Choroid plexus epithelial cell (primary cell): ENCODE measurements around the gene RBM25.
A peak's percentile ranks its signal among the peaks of the same experiment; 100 is the strongest.

ENCODE experiments used
- DNase-seq: peaks from one replicate; pipeline ENCODE4 v3.0.0-alpha.2; 2010; ENCODE audit warnings: low read depth
- H3K4me3 ChIP-seq: 2 replicates; pipeline ENCODE4 v1.5.1; 2011; ENCODE audit warnings: low read depth, mild to moderate bottlenecking, control low read depth, low read length, moderate library complexity
- TF ChIP-seq, protein P1 (sequence below): conservative IDR thresholded peaks from 2 replicates; pipeline ENCODE4 v1.5.1; 2011; ENCODE audit warnings: low read depth, mild to moderate bottlenecking, control low read depth, inconsistent platforms, low read length, moderate library complexity

Gene RBM25

DNA sequence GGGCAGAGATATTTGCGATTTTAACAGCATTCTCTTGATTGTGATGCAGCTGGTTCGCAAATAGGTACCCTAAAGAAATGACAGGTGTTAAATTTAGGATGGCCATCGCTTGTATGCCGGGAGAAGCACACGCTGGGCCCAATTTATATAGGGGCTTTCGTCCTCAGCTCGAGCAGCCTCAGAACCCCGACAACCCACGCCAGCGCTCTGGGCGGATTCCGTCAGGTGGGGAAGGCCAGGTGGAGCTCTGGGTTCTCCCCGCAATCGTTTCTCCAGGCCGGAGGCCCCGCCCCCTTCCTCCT is 77.7 kb downstream of the RBM25 start:
- TF ChIP-seq, protein P1, sequence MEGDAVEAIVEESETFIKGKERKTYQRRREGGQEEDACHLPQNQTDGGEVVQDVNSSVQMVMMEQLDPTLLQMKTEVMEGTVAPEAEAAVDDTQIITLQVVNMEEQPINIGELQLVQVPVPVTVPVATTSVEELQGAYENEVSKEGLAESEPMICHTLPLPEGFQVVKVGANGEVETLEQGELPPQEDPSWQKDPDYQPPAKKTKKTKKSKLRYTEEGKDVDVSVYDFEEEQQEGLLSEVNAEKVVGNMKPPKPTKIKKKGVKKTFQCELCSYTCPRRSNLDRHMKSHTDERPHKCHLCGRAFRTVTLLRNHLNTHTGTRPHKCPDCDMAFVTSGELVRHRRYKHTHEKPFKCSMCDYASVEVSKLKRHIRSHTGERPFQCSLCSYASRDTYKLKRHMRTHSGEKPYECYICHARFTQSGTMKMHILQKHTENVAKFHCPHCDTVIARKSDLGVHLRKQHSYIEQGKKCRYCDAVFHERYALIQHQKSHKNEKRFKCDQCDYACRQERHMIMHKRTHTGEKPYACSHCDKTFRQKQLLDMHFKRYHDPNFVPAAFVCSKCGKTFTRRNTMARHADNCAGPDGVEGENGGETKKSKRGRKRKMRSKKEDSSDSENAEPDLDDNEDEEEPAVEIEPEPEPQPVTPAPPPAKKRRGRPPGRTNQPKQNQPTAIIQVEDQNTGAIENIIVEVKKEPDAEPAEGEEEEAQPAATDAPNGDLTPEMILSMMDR = no peak
- no peak for DNase-seq
- H3K4me3 ChIP-seq = peak overlapping the region; percentile 81

DNA sequence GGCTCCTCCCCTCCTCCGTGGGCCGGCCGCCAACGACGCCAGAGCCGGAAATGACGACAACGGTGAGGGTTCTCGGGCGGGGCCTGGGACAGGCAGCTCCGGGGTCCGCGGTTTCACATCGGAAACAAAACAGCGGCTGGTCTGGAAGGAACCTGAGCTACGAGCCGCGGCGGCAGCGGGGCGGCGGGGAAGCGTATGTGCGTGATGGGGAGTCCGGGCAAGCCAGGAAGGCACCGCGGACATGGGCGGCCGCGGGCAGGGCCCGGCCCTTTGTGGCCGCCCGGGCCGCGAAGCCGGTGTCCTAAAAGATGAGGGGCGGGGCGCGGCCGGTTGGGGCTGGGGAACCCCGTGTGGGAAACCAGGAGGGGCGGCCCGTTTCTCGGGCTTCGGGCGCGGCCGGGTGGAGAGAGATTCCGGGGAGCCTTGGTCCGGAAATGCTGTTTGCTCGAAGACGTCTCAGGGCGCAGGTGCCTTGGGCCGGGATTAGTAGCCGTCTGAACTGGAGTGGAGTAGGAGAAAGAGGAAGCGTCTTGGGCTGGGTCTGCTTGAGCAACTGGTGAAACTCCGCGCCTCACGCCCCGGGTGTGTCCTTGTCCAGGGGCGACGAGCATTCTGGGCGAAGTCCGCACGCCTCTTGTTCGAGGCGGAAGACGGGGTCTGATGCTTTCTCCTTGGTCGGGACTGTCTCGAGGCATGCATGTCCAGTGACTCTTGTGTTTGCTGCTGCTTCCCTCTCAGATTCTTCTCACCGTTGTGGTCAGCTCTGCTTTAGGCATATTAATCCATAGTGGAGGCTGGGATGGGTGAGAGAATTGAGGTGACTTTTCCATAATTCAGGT is 78.3 kb downstream of the RBM25 start, which contains the start of gene PSEN1:
TSS of gene PSEN1 (plus strand) at position 121 of the 839 bp plus-strand sequence. CDS start 11,513 bp downstream, outside the sequence.
- DNase-seq = peak; percentile 95
- peak within 1 kb of the TSS; percentile 81 for H3K4me3 ChIP-seq
- TF ChIP-seq, protein P1 = no peak

DNA sequence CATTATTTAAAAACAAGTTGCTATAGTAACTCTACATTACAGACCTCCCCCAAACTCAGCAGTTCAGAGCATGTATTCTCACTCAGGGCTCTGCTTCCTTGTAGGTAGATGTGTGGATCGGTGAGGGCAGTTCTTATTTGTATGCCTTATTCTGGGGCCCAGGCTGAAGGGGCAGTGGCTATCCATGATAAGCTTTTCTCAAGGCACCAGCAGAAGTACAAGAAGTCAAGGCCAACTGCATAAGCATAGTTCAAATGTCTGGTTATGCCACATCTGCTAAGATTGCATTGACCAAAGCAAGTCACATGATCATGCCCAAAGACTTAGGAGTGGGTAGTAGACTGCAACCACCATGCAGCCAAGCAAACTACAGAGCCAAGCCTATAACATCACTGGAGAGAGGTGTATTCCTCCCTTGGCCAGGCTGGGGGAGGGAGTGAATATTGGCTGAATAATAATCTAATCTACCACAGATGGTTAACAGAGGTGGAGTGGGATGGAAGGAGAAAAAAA is 82.5 kb downstream of the RBM25 start:
- DNase-seq = no peak
- no peak overlapping the region for H3K4me3 ChIP-seq
- TF ChIP-seq, protein P1 = no peak

DNA sequence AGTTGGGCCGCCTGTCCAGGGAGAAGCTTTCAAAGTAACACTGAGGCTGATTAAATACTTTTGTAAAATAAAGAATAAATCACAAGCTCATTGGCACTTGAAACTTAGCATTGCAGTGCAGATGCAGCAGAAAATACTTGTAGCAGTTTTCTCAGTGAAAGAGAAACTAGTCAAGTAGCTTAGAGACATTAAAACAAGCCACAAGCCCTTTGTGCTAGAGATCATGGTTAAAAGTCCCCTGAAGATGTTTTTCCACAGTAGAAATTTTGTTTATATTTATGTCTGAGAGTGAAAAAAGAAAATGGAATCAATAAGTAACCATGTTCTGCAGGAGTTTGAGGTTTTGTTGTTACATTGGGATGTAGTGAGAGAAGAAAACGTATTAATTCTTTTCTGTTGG is 83.9 kb downstream of the RBM25 start:
- no peak overlapping the region for H3K4me3 ChIP-seq
- TF ChIP-seq, protein P1 = no peak
- DNase-seq = no peak

DNA sequence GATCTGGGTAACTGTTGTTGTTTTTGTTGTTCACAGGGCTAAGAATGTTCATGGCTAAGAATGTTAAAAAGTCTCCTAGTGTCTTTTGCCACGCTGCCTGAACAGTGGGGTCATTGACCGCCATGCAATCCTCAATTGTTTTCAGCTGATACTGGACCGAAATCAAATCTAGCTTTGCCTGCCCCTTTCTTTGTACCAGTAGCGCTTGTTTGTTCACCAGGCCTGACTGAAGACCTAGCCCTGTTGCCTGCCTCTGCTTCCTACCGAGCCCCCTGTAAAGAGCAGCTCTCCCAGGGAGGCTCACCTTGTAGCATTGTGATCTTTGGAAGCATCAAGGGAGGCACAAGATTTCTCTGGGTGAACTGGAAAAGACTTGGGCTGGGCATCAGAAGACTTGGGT is 84.7 kb downstream of the RBM25 start:
- no peak overlapping the region for H3K4me3 ChIP-seq
- TF ChIP-seq, protein P1 = no peak
- no peak for DNase-seq

DNA sequence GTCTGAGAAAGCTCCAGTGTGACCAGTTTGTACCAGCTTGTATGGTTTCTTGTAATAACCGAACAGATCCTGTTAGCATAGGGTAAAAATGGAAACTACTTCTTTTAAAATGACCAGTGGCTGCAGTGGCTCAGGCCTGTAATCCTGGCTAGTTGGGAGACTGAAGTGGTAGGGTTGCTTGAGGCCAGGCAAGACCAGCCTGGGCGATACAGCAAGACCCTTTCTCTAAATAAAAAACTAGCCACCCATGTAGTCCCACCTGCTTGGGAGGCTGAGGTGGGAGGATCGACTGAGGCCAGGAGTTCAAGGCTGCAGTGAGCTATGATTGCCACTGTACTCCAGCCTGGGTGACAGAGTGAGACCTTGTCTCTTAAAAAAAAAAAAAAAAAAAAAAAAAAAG is 85.3 kb downstream of the RBM25 start:
- TF ChIP-seq, protein P1 = no peak
- H3K4me3 ChIP-seq = no peak overlapping the region
- no peak for DNase-seq

DNA sequence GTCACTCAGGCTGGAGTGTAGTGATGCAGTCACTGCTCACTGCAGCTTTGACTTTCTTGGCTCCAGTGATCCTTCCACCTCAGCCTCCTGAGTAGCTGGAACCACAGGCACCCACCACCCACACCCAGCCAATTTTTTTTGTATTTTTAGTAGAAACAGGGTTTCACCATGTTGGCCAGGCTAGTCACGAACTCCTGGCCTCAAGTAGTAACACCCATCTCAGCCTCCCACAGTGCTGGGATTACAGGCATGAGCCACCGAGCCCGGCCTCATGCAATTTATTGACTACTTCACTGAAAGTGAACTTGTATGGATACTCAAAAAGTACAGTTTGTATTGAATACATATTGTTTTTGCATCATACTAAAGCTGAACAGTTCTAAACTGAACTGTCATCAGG is 87.0 kb downstream of the RBM25 start:
- DNase-seq = no peak
- TF ChIP-seq, protein P1 = no peak
- no peak overlapping the region for H3K4me3 ChIP-seq
